Measurements from ENCODE around the gene ALDH3B2. TPM values are rescaled to one million over a fixed set of nuclear protein-coding genes. Genes with fewer than 3 reads are reported as not detected.

Gene ALDH3B2
- total and polyA plus RNA-seq, 2 of the 8 experiments (the other 6 are each of a cell fraction or from before 2014, with no cell fraction given), result not detected

DNA sequence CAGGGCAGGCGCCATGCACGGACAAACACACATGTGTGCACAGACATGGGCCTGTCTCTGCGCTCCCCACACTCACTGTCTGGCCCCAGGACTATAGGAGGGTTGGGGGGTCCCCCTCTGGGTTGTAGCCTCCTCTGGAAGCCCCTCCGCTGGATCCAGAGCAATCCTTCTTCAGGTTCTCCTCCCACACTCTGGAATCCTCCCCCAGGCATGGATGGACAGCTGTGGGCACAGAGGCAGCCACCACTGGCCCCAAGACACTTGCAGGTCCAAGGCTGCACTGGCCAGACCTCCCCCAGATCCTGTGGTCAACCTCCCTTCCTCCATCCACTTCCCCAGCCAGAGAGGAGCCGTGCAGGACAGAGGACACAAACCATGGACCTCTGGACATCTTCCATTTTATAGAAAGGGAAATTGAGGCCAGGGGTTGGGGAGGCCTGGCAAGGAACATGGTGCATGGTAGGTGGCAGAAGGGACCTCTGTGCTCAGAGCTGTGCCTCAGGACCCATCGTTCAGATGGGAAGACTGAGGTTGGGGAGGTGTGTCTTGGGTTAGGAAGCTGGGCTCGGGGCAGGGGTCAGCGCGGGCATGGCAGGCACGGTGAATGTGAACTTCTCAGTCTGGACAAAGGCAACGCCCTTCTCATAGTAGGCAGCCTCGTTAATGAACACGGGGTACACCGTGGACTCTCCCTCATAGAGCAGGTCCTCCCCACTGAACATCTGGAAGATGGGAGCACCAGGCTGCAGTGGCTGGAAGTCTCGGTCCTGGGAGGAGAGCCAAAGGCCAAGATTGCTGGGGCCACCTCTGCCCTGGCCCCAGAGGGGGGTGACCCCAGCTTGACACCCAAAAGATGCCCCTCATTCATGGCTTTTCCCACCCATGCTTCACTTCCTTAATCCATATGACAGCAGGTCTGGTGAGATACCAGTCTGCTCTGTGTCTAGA is 32.0 kb downstream of the ALDH3B2 start (continued):
- no peak for TF ChIP-seq TBP (IDR thresholded peaks at IDR 0.05; ENCODE audit: low read depth, low read length)
- no peak for TF ChIP-seq SP1 (IDR thresholded peaks at IDR 0.05; ENCODE audit: low read depth, low read length)
- TF ChIP-seq SIRT6 (IDR thresholded peaks at IDR 0.05; ENCODE audit: low read length), result no peak
- no peak for TF ChIP-seq PHF8 (conservative IDR thresholded peaks at IDR 0.05; ENCODE audit: low read depth, low read length)

Data from H1 (cell line).